Body of pancreas (tissue), 4 donors: ENCODE results near the gene C19orf25. TPM values are rescaled to one million over a fixed set of nuclear protein-coding genes. Genes with fewer than 3 reads are reported as not detected.
"Not testable (repeated sequence)": the region's sequence is repeated elsewhere in the genome, so short reads cannot be mapped to it uniquely, and the experiment has no call there.

Experiments used
- ATAC-seq: fragments of 150-250 bp; one replicate; pipeline ENCODE4 v1.9.1; 2016
- DNase-seq, 4 donors: peaks; one replicate each; pipeline ENCODE4 v3.0.0-alpha.2; 2019
- H3K27ac ChIP-seq, 4 donors: fragments of 200-600 bp; sonication (generic); 1 replicate in 3 of 4; 2 replicates in 1 of 4; pipeline versions ENCODE4 v1.5.1 to v1.6.1; 2016 to 2019; ENCODE audit warnings: mild to moderate bottlenecking in 1 of 4, mixed read lengths in 1 of 4, moderate library complexity in 1 of 4
- H3K27me3 ChIP-seq, 2 donors: fragments of 200-600 bp; sonication (generic); one replicate each; pipeline ENCODE4 v1.6.0; 2016; ENCODE audit warnings: mild to moderate bottlenecking in 1 of 2
- H3K36me3 ChIP-seq, 2 donors: fragments of 200-600 bp; sonication (generic); replicated peaks in 1 of 2; 2 replicates each; pipeline ENCODE4 v1.5.1; 2016; ENCODE audit warnings: low read depth in 2 of 2; ENCODE audit not compliant: insufficient read depth in 1 of 2
- H3K4me1 ChIP-seq: fragments of 200-600 bp; sonication (generic); one replicate; pipeline ENCODE4 v1.6.0; 2016
- H3K4me3 ChIP-seq, 2 donors: fragments of 200-600 bp; sonication (generic); 1 replicate in 1 of 2; 2 replicates in 1 of 2; pipeline ENCODE4 v1.5.1; 2016 to 2019
- H3K9me3 ChIP-seq, 3 donors: fragments of 200-600 bp; sonication (generic); 1 replicate in 2 of 3; 2 replicates in 1 of 3; pipeline ENCODE4 v1.5.1; 2016
- POLR2A ChIP-seq, 3 donors: fragments of 450-650 bp; IDR thresholded peaks; one replicate each; pipeline ENCODE4 v1.6.1; 2016; ENCODE audit warnings: antibody characterized with exemption in 3 of 3, mild to moderate bottlenecking in 2 of 3
- WGBS, 2 donors: methylation state at CpG; one replicate each; pipeline ENCODE4 v1.1.5; 2017; 5-methylcytosine and 5-hydroxymethylcytosine counted together
- intact Hi-C: fragments of 100-400 bp; cut with DNase I; formaldehyde crosslinking; loops from one replicate; pipeline ENCODE4 v1.15.1; 2023
- total RNA-seq, 2 donors: library from RNA; depleted of rRNA; stranded (reverse); fragments of >200 nt; gene quantifications; one replicate each; pipeline ENCODE4 v1.1.0, GENCODE V29; 2016
- TF ChIP-seq, protein P1 (sequence below), 7 experiments: fragments of 450-650 bp in 4 of 7; fragments of 200-600 bp in 3 of 7; sonication (generic) in 3 of 7; IDR thresholded peaks; one replicate each; pipeline ENCODE4 v1.5.1; 2016 to 2019; ENCODE audit warnings: antibody characterized with exemption in 7 of 7

C19orf25 gene
- total RNA-seq, 2 donors from 2014 or later = 26.7 to 31.4 TPM

DNA sequence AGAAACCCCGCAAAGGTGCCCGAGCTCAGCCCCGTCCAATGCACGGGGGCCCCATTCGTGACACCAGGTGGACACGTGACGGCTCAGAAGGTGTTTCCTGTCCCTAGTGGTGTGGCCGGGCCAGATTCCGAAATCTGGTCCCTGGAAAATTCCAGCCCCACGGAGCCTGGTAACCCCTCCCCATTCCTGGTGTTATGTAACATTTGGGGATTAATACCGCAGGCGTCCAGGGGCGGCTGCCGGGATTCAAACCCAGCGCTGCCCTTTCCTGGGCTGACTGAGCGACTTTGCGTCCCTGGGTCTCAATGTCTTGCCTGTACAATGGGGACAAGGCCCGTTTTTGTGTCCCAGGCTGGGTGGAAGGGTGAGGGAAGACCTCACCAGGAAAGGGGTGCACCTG lies 43.8 kb upstream of the C19orf25 start:
- Histone ChIP-seq H3K4me3 (no peak overlapping the region), H3K4me1 (peaks cover 11% of the 10 kb centered on the region), H3K27me3 (peaks cover 0 to 20% of the 10 kb centered on the region in 2 donors), H3K9me3 (no peaks in the 10 kb centered on the region), H3K27ac (no peak overlapping the region), H3K36me3 (no peaks in the 10 kb centered on the region)
- intact Hi-C loops = no loop called here
- TF ChIP-seq, protein P1, sequence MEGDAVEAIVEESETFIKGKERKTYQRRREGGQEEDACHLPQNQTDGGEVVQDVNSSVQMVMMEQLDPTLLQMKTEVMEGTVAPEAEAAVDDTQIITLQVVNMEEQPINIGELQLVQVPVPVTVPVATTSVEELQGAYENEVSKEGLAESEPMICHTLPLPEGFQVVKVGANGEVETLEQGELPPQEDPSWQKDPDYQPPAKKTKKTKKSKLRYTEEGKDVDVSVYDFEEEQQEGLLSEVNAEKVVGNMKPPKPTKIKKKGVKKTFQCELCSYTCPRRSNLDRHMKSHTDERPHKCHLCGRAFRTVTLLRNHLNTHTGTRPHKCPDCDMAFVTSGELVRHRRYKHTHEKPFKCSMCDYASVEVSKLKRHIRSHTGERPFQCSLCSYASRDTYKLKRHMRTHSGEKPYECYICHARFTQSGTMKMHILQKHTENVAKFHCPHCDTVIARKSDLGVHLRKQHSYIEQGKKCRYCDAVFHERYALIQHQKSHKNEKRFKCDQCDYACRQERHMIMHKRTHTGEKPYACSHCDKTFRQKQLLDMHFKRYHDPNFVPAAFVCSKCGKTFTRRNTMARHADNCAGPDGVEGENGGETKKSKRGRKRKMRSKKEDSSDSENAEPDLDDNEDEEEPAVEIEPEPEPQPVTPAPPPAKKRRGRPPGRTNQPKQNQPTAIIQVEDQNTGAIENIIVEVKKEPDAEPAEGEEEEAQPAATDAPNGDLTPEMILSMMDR (IDR thresholded peaks at IDR 0.05) = no peak
- no peak for TF ChIP-seq POLR2A (IDR thresholded peaks at IDR 0.05)
- no peak for DNase-seq
- 68 to 74% methylated on average over 10 to 18 of the region's 18 CpGs for WGBS, 2 donors
- no peak for ATAC-seq

- no peak overlapping the region for H3K27ac ChIP-seq
- DNase-seq (no peak), ATAC-seq (no peak)
- WGBS, 2 donors = 76 to 78% methylated on average over 6 to 10 of the region's 10 CpGs
- H3K4me1 ChIP-seq = peaks cover 11% of the 10 kb centered on the region
- no peaks in the 10 kb centered on the region for H3K36me3 ChIP-seq
- no peak overlapping the region for H3K4me3 ChIP-seq
- peaks cover 0 to 20% of the 10 kb centered on the region in 2 donors for H3K27me3 ChIP-seq
- intact Hi-C loops = no loop called here
- no peaks in the 10 kb centered on the region for H3K9me3 ChIP-seq
- TF ChIP-seq, protein P1 (IDR thresholded peaks at IDR 0.05) = no peak
- TF ChIP-seq POLR2A (IDR thresholded peaks at IDR 0.05) = no peak
Observed at GRCh38 chr19:1522061-1522460, 43.0 kb upstream of the C19orf25 start.

GRCh38 chr19:1521636-1522035 lies 42.6 kb upstream of the C19orf25 start:
- TF ChIP-seq POLR2A (IDR thresholded peaks at IDR 0.05) = no peak
- H3K27me3 ChIP-seq = peaks cover 0 to 20% of the 10 kb centered on the region in 2 donors

DNA sequence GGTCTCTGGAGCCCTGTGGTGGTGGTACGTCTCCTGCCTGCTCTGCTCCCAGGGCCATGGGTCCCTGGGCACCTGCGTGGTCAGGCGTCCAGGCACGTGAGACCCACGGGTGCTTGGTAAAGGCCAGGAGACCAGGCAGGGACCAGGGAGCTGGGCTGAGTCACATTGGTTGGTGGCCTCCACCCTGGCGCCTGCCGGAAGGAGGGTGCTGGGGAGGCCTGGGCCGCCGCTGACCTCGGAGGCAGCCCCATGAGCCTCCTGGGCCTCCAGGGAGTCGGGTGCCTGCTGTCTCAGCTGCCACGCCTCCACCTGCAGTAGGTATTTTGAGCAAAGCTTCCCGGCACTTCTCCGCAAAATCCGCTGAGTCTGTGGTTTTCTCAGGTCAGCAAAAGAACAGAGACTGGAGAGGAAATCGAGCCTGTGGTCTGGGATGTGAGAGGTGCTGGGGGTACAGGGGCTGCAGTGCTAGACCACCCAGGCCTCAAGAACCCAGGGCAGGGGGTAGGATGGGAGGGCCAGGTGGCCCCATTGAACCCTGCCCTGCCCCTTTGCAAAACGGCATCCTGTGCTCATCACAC lies 41.3 kb upstream of the C19orf25 start:
- Histone ChIP-seq H3K9me3 (no peaks in the 10 kb centered on the region), H3K4me1 (peaks cover 11% of the 10 kb centered on the region), H3K36me3 (no peaks in the 10 kb centered on the region), H3K27me3 (peaks cover 0 to 20% of the 10 kb centered on the region in 2 donors), H3K4me3 (no peak overlapping the region), H3K27ac (no peak overlapping the region)
- intact Hi-C loops = no loop called here
- 64 to 80% methylated on average over 5 to 13 of the region's 17 CpGs for WGBS, 2 donors
- TF ChIP-seq, protein P1 (IDR thresholded peaks at IDR 0.05) = no peak
- no peak for TF ChIP-seq POLR2A (IDR thresholded peaks at IDR 0.05)
- ATAC-seq = no peak
- no peak for DNase-seq

More at GRCh38 chr19:1521636-1522035, 42.6 kb upstream of the C19orf25 start:
- no peak for ATAC-seq
- 40 to 70% methylated on average over 1 to 10 of the region's 14 CpGs for WGBS, 2 donors
- Histone ChIP-seq H3K4me3 (no peak overlapping the region), H3K4me1 (peaks cover 11% of the 10 kb centered on the region), H3K9me3 (no peaks in the 10 kb centered on the region), H3K27ac (no peak overlapping the region), H3K36me3 (no peaks in the 10 kb centered on the region)
- DNase-seq = no peak
- intact Hi-C loops = no loop called here

GRCh38 chr19:1519802-1520201 lies 40.8 kb upstream of the C19orf25 start:
- H3K36me3 ChIP-seq, H3K4me3 ChIP-seq, DNase-seq, H3K9me3 ChIP-seq, ATAC-seq, H3K27ac ChIP-seq: not testable (repeated sequence)
- Histone ChIP-seq H3K4me1 (peaks cover 11% of the 10 kb centered on the region), H3K27me3 (peaks cover 0 to 16% of the 10 kb centered on the region in 2 donors)
- intact Hi-C loops = loop anchor here (10.0 kb wide), 1 partner anchor 235 kb away; the partner anchor contains the start of gene EFNA2
- WGBS, 2 donors = 75 to 77% methylated on average over 7 to 8 of the region's 8 CpGs

DNA sequence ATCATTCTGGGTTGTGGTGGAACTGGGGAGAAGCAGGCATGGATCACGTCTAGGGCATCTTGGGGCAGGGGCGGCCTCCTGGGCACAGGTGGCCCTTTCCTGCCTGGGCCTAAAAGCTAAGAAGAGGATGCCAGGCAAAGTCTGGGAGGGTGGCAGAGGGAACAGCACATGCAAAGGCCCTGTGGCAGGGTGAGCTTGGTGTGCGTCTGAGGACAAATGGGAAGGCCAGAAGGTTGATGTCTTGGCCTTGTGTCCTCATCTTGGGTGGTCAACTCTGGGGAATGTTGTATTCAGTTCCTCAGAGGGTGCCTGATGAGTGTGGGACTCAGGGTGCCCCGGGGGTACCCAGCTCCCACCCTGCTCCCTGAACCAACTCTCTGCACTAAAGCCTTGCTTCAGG lies 39.5 kb upstream of the C19orf25 start:
- Histone ChIP-seq H3K4me3 (no peak overlapping the region), H3K4me1 (peaks cover 4% of the 10 kb centered on the region), H3K9me3 (no peaks in the 10 kb centered on the region), H3K27ac (no peak overlapping the region), H3K27me3 (peaks cover 0 to 8% of the 10 kb centered on the region in 2 donors), H3K36me3 (no peaks in the 10 kb centered on the region)
- WGBS, 2 donors = 68 to 91% methylated on average over 4 of the region's 4 CpGs
- DNase-seq (no peak), ATAC-seq (no peak)
- intact Hi-C loops = loop anchor here (10.0 kb wide), 1 partner anchor 234 kb away; the partner anchor contains the start of gene EFNA2
- TF ChIP-seq, protein P1 (IDR thresholded peaks at IDR 0.05) = no peak
- no peak for TF ChIP-seq POLR2A (IDR thresholded peaks at IDR 0.05)
